Measurements from ENCODE around the gene CDK3.

GRCh38 chr17:76011951-76012350, 11.3 kb downstream of the CDK3 start:
- TF ChIP-seq POLR2A (IDR thresholded peaks at IDR 0.05), result no peak
- no peak for TF ChIP-seq CTCF (IDR thresholded peaks at IDR 0.05)
- no peak for TF ChIP-seq EP300 (IDR thresholded peaks at IDR 0.05)
